ENCODE data around the gene STRBP. TPM values are rescaled to one million over a fixed set of nuclear protein-coding genes. Genes with fewer than 3 reads are reported as not detected.
"Not testable (repeated sequence)": the region's sequence is repeated elsewhere in the genome, so short reads cannot be mapped to it uniquely, and the experiment has no call there.

STRBP gene
- total RNA-seq, 4 donors from 2014 or later: 10.6 to 18.4 (median 14.5) TPM

DNA sequence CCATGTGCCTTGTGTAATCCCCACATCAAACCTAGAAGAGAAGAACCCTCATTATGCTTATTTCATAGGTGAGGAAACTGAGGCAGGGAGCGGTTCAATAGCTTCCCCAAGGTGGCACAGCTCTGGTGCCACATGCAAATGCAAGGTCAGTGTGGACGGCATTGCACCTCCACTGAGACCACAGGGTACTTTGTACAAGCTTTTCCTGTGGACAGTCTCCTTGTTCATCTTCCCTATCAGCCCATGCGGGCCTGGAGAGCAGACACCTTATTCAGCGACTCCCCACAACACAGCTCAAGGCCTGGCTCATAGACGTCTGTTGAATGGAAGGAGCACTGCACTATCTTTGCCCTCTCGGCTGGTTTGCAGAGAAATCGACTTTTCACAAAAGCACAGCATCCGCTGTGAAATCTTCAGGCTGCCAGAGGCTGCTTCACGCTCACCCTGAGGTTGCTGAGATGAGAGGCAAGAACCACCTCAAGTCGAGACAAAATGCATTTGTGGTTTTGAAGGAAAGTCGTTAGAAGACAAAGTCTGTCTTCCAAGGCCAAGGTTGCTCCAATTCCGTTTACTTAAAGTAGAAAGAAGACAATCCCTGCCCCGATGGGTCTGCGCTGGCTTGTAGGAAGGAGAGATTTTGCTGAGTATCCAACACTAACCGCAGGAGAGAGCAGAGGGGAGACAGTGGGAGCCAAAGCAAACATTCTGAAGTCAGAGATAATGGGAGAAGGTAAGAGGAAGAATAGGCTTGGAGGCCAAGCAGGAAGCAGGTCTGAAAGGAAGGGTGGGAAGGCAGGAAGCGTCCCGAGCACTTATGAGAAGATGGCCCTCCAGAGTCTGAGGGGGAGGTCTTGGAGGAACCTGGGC, 34.2 kb upstream of the STRBP start:
- H3K36me3 ChIP-seq: no peaks in the 10 kb centered on the region
- WGBS: 84% methylated on average over 17 of the region's 17 CpGs
- H3K27me3 ChIP-seq: no peaks in the 10 kb centered on the region
- H3K4me3 ChIP-seq: no peak overlapping the region
- H3K27ac ChIP-seq: no peak overlapping the region
- no peak for DNase-seq (ENCODE audit: low spot score in 2 of 2)
- no peaks in the 10 kb centered on the region for H3K4me1 ChIP-seq
- TF ChIP-seq, protein P1, sequence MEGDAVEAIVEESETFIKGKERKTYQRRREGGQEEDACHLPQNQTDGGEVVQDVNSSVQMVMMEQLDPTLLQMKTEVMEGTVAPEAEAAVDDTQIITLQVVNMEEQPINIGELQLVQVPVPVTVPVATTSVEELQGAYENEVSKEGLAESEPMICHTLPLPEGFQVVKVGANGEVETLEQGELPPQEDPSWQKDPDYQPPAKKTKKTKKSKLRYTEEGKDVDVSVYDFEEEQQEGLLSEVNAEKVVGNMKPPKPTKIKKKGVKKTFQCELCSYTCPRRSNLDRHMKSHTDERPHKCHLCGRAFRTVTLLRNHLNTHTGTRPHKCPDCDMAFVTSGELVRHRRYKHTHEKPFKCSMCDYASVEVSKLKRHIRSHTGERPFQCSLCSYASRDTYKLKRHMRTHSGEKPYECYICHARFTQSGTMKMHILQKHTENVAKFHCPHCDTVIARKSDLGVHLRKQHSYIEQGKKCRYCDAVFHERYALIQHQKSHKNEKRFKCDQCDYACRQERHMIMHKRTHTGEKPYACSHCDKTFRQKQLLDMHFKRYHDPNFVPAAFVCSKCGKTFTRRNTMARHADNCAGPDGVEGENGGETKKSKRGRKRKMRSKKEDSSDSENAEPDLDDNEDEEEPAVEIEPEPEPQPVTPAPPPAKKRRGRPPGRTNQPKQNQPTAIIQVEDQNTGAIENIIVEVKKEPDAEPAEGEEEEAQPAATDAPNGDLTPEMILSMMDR (IDR thresholded peaks at IDR 0.05): no peak
- TF ChIP-seq POLR2A (IDR thresholded peaks at IDR 0.05) (no peak), POLR2AphosphoS5 (IDR thresholded peaks at IDR 0.05) (no peak), EP300 (IDR thresholded peaks at IDR 0.05) (no peak)
- no peaks in the 10 kb centered on the region for H3K9me3 ChIP-seq

DNA sequence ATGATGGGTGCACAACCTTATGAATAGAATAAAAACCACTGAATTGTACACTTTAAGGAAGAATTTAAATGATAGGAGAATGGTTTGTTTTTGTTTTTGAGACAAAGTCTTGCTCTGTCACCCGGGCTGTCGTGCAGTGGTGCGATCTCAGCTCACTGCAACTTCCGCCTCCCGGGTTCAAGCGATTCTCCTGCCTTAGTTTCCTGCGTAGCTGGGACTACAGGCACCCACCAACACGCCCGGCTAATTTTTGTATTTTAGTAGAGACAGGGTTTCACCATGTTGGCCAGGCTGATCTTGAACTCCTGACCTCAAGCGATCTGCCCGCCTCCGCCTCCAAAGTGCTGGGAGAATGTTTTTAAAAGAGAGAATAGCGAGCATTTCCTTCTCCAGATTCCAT, 33.5 kb upstream of the STRBP start:
- H3K36me3 ChIP-seq; H3K4me3 ChIP-seq; H3K4me1 ChIP-seq; H3K9me3 ChIP-seq; H3K27me3 ChIP-seq; DNase-seq (ENCODE audit: low spot score in 2 of 2); H3K27ac ChIP-seq: not testable (repeated sequence)
- 94% methylated on average over 13 of the region's 13 CpGs for WGBS

DNA sequence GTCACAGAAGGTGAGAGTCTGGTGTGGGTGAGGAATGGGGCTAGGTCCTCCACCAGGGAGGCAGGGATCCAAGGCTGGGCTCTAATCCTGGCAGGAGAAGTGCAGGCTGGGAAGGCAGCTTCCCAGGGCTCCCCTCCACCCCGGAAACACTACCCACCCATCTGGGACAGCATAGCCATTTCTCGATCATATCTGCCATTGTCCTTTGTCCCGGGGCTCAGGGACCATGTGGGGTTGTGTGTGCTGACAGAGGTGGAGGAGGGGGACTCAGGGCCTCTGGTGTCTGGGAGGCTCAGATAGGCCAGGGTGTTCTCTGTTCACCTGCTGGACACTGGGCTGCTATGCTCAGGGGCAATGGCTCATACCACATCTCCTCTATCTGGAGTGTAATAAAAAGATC, 32.2 kb upstream of the STRBP start:
- no peaks in the 10 kb centered on the region for H3K36me3 ChIP-seq
- no peaks in the 10 kb centered on the region for H3K27me3 ChIP-seq
- TF ChIP-seq POLR2AphosphoS5 (IDR thresholded peaks at IDR 0.05): no peak
- TF ChIP-seq, protein P1 (IDR thresholded peaks at IDR 0.05): no peak
- no peak for TF ChIP-seq POLR2A (IDR thresholded peaks at IDR 0.05)
- no peak for TF ChIP-seq EP300 (IDR thresholded peaks at IDR 0.05)
- no peak for DNase-seq (ENCODE audit: low spot score in 2 of 2)
- H3K4me1 ChIP-seq: no peaks in the 10 kb centered on the region
- no peak overlapping the region for H3K4me3 ChIP-seq
- H3K9me3 ChIP-seq: no peaks in the 10 kb centered on the region
- 80% methylated on average over 3 of the region's 3 CpGs for WGBS
- H3K27ac ChIP-seq: no peak overlapping the region

- DNase-seq (ENCODE audit: low spot score in 2 of 2): no peak
- no peaks in the 10 kb centered on the region for H3K27me3 ChIP-seq
- H3K4me3 ChIP-seq: no peak overlapping the region
- H3K4me1 ChIP-seq: no peaks in the 10 kb centered on the region
- TF ChIP-seq EP300 (IDR thresholded peaks at IDR 0.05): no peak
- no peak for TF ChIP-seq POLR2A (IDR thresholded peaks at IDR 0.05)
- TF ChIP-seq POLR2AphosphoS5 (IDR thresholded peaks at IDR 0.05): no peak
- no peaks in the 10 kb centered on the region for H3K9me3 ChIP-seq
- H3K27ac ChIP-seq: no peak overlapping the region
- H3K36me3 ChIP-seq: no peaks in the 10 kb centered on the region
- WGBS: 69% methylated on average over 10 of the region's 10 CpGs
Observed at GRCh38 chr9:123299558-123300126, 31.3 kb upstream of the STRBP start.

- Histone ChIP-seq H3K27ac (no peak overlapping the region), H3K9me3 (no peaks in the 10 kb centered on the region), H3K4me1 (no peaks in the 10 kb centered on the region), H3K4me3 (no peak overlapping the region), H3K36me3 (no peaks in the 10 kb centered on the region), H3K27me3 (peaks cover 5% of the 10 kb centered on the region)
- DNase-seq (ENCODE audit: low spot score in 2 of 2): no peak
- TF ChIP-seq POLR2A (IDR thresholded peaks at IDR 0.05) (no peak), EP300 (IDR thresholded peaks at IDR 0.05) (no peak), POLR2AphosphoS5 (IDR thresholded peaks at IDR 0.05) (no peak)
- TF ChIP-seq, protein P1 (IDR thresholded peaks at IDR 0.05): no peak
Observed at GRCh38 chr9:123296174-123296573, 27.8 kb upstream of the STRBP start.

GRCh38 chr9:123291736-123292135, 23.4 kb upstream of the STRBP start:
- peaks cover 8% of the 10 kb centered on the region for H3K27me3 ChIP-seq
- DNase-seq (ENCODE audit: low spot score in 2 of 2): no peak
- no peak overlapping the region for H3K4me3 ChIP-seq
- 93% methylated on average over 4 of the region's 4 CpGs for WGBS
- H3K36me3 ChIP-seq: no peaks in the 10 kb centered on the region
- H3K9me3 ChIP-seq: no peaks in the 10 kb centered on the region
- TF ChIP-seq EP300 (IDR thresholded peaks at IDR 0.05) (no peak), POLR2AphosphoS5 (IDR thresholded peaks at IDR 0.05) (no peak), POLR2A (IDR thresholded peaks at IDR 0.05) (no peak)
- TF ChIP-seq, protein P1 (IDR thresholded peaks at IDR 0.05): no peak
- H3K4me1 ChIP-seq: no peaks in the 10 kb centered on the region
- H3K27ac ChIP-seq: no peak overlapping the region

All from suprapubic skin (tissue), 4 donors.